SK-N-SH treated with all-trans-retinoic acid at 6 μM for 48 hours (cell line): ENCODE measurements around the gene RNF44.

Experiments used
- CSDC2 ChIP-seq: fragments of 250-450 bp; sonication (Bioruptor Pico); IDR thresholded peaks from 2 replicates; pipeline ENCODE4 v1.5.0; 2020; ENCODE audit warnings: mild to moderate bottlenecking, moderate library complexity
- OSR1 ChIP-seq: fragments of 250-450 bp; sonication (Bioruptor Pico); IDR thresholded peaks from 2 replicates; pipeline ENCODE4 v1.8.0; 2022; ENCODE audit warnings: moderate library complexity, mild to moderate bottlenecking, inconsistent platforms
- PATZ1 ChIP-seq: fragments of 250-450 bp; sonication (Bioruptor Pico); IDR thresholded peaks from 2 replicates; pipeline ENCODE4 v1.8.0; 2020; ENCODE audit warnings: mild to moderate bottlenecking, moderate library complexity, borderline replicate concordance
- RARB ChIP-seq: fragments of 250-450 bp; sonication (Bioruptor Pico); IDR thresholded peaks from 2 replicates; pipeline ENCODE4 v1.8.0; 2021; ENCODE audit warnings: mild to moderate bottlenecking, moderate library complexity
- ZC3H10 ChIP-seq: fragments of 250-450 bp; sonication (Bioruptor Pico); IDR thresholded peaks from 2 replicates; pipeline ENCODE4 v1.5.1; 2021; ENCODE audit warnings: mild to moderate bottlenecking, moderate library complexity
- ZFP30 ChIP-seq: fragments of 450-650 bp; formaldehyde crosslinking; IDR thresholded peaks from 2 replicates; pipeline ENCODE4 v1.5.0; 2022; ENCODE audit warnings: mild to moderate bottlenecking, moderate library complexity

- TF ChIP-seq CSDC2 (CRISPR knock-in tag): no peak
- no peak for TF ChIP-seq OSR1 (CRISPR knock-in tag)
- TF ChIP-seq RARB (CRISPR knock-in tag): no peak
- TF ChIP-seq ZC3H10 (CRISPR knock-in tag): no peak
- no peak for TF ChIP-seq PATZ1
- no peak for TF ChIP-seq ZFP30 (CRISPR knock-in tag)
These were observed 38.6 kb upstream of the RNF44 start for GRCh38 chr5:176575488-176576422.
